HepG2 (cell line): ENCODE measurements around the gene GLRX2. TPM values are rescaled to one million over a fixed set of nuclear protein-coding genes. Genes with fewer than 3 reads are reported as not detected.

Experiments used
- ADNP ChIP-seq: sonication (generic); formaldehyde crosslinking; IDR thresholded peaks from 2 replicates; pipeline ENCODE4 v1.4.0; 2020; ENCODE audit warnings: missing genetic modification reagents
- AGO2 ChIP-seq: fragments of 200-400 bp; formaldehyde crosslinking; optimal IDR thresholded peaks from 2 replicates; pipeline ENCODE3; 2017; ENCODE audit warnings: mild to moderate bottlenecking, low read depth, low read length, moderate library complexity
- BHLHE40 ChIP-seq: IDR thresholded peaks from 2 replicates; pipeline ENCODE4 v1.6.1; 2011; ENCODE audit warnings: low read length, improper control_type of control experiment
- ELF3 ChIP-seq: IDR thresholded peaks from 2 replicates; pipeline ENCODE4 v1.6.1; 2016; ENCODE audit warnings: missing genetic modification reagents, missing compliant biosample characterization
- ERF ChIP-seq: IDR thresholded peaks from 2 replicates; pipeline ENCODE4 v1.6.1; 2018; ENCODE audit warnings: missing biosample characterization, missing genetic modification reagents
- GLI4 ChIP-seq: sonication (generic); formaldehyde crosslinking; IDR thresholded peaks from 2 replicates; pipeline ENCODE4 v1.5.1; 2020; ENCODE audit warnings: missing genetic modification reagents, mild to moderate bottlenecking, moderate library complexity, borderline replicate concordance
- HNRNPH1 ChIP-seq: fragments of 200-400 bp; formaldehyde crosslinking; optimal IDR thresholded peaks from 2 replicates; pipeline ENCODE3; 2017; ENCODE audit warnings: mild to moderate bottlenecking, low read depth, low read length
- NFIB ChIP-seq: sonication (generic); formaldehyde crosslinking; IDR thresholded peaks from 2 replicates; pipeline ENCODE4 v1.9.0; 2021; ENCODE audit warnings: missing genetic modification reagents, mild to moderate bottlenecking, borderline replicate concordance
- NFRKB ChIP-seq: fragments of 450-650 bp; IDR thresholded peaks from 2 replicates; pipeline ENCODE4 v1.6.1; 2017
- NPAS2 ChIP-seq: sonication (generic); formaldehyde crosslinking; IDR thresholded peaks from 2 replicates; pipeline ENCODE4 v1.8.0; 2022; ENCODE audit warnings: mild to moderate bottlenecking, missing genetic modification reagents, borderline replicate concordance
- SAP130 ChIP-seq: IDR thresholded peaks from 2 replicates; pipeline ENCODE4 v1.6.1; 2016; ENCODE audit warnings: low read depth
- STAG1 ChIP-seq: sonication (generic); formaldehyde crosslinking; IDR thresholded peaks from 2 replicates; pipeline ENCODE4 v1.4.0; 2020; ENCODE audit warnings: missing genetic modification reagents
- TARDBP ChIP-seq: sonication (generic); formaldehyde crosslinking; IDR thresholded peaks from 2 replicates; pipeline ENCODE4 v1.8.0; 2022; ENCODE audit warnings: mild to moderate bottlenecking, missing genetic modification reagents
- THYN1 ChIP-seq: sonication (generic); formaldehyde crosslinking; IDR thresholded peaks from 2 replicates; pipeline ENCODE4 v1.8.1; 2023; ENCODE audit warnings: low read depth, mild to moderate bottlenecking, moderate library complexity, missing genetic modification reagents, borderline replicate concordance
- ZC3H13 ChIP-seq: sonication (generic); formaldehyde crosslinking; IDR thresholded peaks from 2 replicates; pipeline ENCODE4 v1.8.1; 2023; ENCODE audit warnings: mild to moderate bottlenecking, missing genetic modification reagents, moderate library complexity
- ZMYM4 ChIP-seq: sonication (generic); formaldehyde crosslinking; IDR thresholded peaks from 2 replicates; pipeline ENCODE4 v1.8.1; 2023; ENCODE audit warnings: mild to moderate bottlenecking, missing genetic modification reagents
- ZNF446 ChIP-seq: sonication (generic); formaldehyde crosslinking; IDR thresholded peaks from 2 replicates; pipeline ENCODE4 v1.5.0; 2020; ENCODE audit warnings: mild to moderate bottlenecking, missing genetic modification reagents
- ZNF7 ChIP-seq: IDR thresholded peaks from 2 replicates; pipeline ENCODE4 v1.6.1; 2016; ENCODE audit warnings: missing biosample characterization, missing genetic modification reagents
- ZNF788 ChIP-seq: sonication (generic); formaldehyde crosslinking; IDR thresholded peaks from 2 replicates; pipeline ENCODE4 v1.5.0; 2020; ENCODE audit warnings: mild to moderate bottlenecking, missing genetic modification reagents, borderline replicate concordance
- polyA plus RNA-seq, 8 experiments: library from polyadenylated mRNA; depleted of rRNA in 3 of 8; stranded (reverse) in 7 of 8; unstranded in 1 of 8; fragments of >200 nt; fragmentation: Illumina TruSeq in 4 of 8; extraction: Trizol in 4 of 8; gene quantifications; 2 replicates each; pipeline versions ENCODE4 v1.2.1 to v1.2.3, GENCODE V29; 2011 to 2016; ENCODE audit warnings: low read depth in 4 of 8, missing spikeins in 1 of 8, mixed read lengths in 1 of 8; ENCODE audit not compliant: insufficient read depth in 1 of 8
- total RNA-seq, 5 experiments: library from RNA; depleted of rRNA; stranded (reverse); fragments of >200 nt; fragmentation: Illumina TruSeq; extraction: Trizol; gene quantifications; 2 replicates each; pipeline ENCODE4 v1.2.3, GENCODE V29; 2016; ENCODE audit warnings: low read depth in 1 of 5
- TF ChIP-seq, protein P1 (sequence below): conservative IDR thresholded peaks from 2 replicates; pipeline ENCODE4 v1.6.1; 2018; ENCODE audit warnings: missing genetic modification reagents
- TF ChIP-seq, protein P2 (sequence below): sonication (generic); formaldehyde crosslinking; IDR thresholded peaks from 2 replicates; pipeline ENCODE4 v1.4.0; 2020; ENCODE audit warnings: missing genetic modification reagents
- TF ChIP-seq, protein P3 (sequence below): IDR thresholded peaks from 2 replicates; pipeline ENCODE4 v1.6.1; 2016; ENCODE audit warnings: low read depth, borderline replicate concordance
- TF ChIP-seq, protein P4 (sequence below): IDR thresholded peaks from 2 replicates; pipeline ENCODE4 v1.6.1; 2016; ENCODE audit warnings: missing biosample characterization, missing genetic modification reagents, low read depth

Gene GLRX2
- total and polyA plus RNA-seq, 2 of the 13 experiments (the other 11 are each of a cell fraction or from before 2014, with no cell fraction given), result 11.9 to 39.0 TPM

DNA sequence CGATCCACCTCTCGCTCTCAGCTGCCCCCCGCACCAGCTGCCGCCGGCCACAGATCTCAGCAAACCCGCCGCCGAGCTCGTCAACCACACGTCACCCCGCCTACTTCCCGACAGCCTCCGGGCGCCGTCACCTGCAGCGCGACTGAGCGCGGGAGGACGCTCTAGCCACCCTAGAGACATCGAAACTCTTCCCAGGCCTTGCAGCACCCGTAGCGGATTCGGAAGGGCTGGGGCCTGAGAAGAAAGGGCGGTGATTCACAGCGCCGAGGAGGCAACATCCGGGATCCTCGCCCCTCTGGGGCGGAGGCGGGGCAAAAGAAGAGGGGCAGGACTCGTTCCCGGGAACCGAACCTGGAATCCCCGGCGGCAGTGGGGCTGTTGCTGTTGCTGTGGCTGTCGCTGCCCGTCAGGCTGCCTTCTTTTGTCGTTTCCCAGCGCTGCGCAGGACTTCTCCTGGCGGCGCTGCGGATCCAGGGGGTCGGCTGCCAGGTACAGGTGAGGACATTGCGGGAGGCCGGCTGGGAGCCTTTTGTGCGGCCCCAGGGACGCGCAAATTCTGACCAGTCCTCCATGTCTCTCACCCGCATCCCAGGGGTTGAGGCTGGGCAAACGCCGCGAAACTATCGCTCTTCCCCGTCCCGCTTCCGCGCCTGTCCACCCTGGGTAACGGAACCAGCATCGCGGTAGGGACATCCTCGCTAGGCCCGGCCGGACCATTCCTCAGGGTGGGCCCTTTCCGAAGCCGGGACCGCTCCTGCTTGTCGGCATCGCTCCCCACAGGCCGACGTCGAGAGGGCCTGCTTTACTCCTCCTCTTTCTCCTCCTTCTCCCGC, 45.7 kb downstream of the GLRX2 start, which contains the start of the genes RO60 and UCHL5 (continued):
- TF ChIP-seq SAP130 (CRISPR knock-in tag), result peak; percentile 97
- TF ChIP-seq ZMYM4 (CRISPR knock-in tag), result peak; percentile 99
- TF ChIP-seq, protein P1, sequence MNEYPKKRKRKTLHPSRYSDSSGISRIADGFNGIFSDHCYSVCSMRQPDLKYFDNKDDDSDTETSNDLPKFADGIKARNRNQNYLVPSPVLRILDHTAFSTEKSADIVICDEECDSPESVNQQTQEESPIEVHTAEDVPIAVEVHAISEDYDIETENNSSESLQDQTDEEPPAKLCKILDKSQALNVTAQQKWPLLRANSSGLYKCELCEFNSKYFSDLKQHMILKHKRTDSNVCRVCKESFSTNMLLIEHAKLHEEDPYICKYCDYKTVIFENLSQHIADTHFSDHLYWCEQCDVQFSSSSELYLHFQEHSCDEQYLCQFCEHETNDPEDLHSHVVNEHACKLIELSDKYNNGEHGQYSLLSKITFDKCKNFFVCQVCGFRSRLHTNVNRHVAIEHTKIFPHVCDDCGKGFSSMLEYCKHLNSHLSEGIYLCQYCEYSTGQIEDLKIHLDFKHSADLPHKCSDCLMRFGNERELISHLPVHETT (CRISPR knock-in tag), result peak; percentile 96
- no peak for TF ChIP-seq HNRNPH1
- no peak; the same call in none of the 2 replicates for TF ChIP-seq ZNF788
- TF ChIP-seq ERF, result peak; percentile 98
- no peak for TF ChIP-seq THYN1 (CRISPR knock-in tag)
- TF ChIP-seq ZNF446, result no peak
- TF ChIP-seq STAG1 (CRISPR knock-in tag), result peak; percentile 41
- TF ChIP-seq AGO2, result peak; percentile 78
- TF ChIP-seq, protein P2, sequence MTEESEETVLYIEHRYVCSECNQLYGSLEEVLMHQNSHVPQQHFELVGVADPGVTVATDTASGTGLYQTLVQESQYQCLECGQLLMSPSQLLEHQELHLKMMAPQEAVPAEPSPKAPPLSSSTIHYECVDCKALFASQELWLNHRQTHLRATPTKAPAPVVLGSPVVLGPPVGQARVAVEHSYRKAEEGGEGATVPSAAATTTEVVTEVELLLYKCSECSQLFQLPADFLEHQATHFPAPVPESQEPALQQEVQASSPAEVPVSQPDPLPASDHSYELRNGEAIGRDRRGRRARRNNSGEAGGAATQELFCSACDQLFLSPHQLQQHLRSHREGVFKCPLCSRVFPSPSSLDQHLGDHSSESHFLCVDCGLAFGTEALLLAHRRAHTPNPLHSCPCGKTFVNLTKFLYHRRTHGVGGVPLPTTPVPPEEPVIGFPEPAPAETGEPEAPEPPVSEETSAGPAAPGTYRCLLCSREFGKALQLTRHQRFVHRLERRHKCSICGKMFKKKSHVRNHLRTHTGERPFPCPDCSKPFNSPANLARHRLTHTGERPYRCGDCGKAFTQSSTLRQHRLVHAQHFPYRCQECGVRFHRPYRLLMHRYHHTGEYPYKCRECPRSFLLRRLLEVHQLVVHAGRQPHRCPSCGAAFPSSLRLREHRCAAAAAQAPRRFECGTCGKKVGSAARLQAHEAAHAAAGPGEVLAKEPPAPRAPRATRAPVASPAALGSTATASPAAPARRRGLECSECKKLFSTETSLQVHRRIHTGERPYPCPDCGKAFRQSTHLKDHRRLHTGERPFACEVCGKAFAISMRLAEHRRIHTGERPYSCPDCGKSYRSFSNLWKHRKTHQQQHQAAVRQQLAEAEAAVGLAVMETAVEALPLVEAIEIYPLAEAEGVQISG (CRISPR knock-in tag), result peak; percentile 99
- TF ChIP-seq NFIB, result no peak
- TF ChIP-seq NFRKB, result no peak
- no peak for TF ChIP-seq ZNF7
- peak; percentile 78; the same call in 1 of the 2 replicates for TF ChIP-seq ZC3H13
- peak; percentile 7; the same call in 1 of the 2 replicates for TF ChIP-seq ADNP (CRISPR knock-in tag)
- 0 out of 2 replicates have a peak, but pooled peaks have one; percentile 81 for TF ChIP-seq NPAS2 (CRISPR knock-in tag)
- TF ChIP-seq, protein P3, sequence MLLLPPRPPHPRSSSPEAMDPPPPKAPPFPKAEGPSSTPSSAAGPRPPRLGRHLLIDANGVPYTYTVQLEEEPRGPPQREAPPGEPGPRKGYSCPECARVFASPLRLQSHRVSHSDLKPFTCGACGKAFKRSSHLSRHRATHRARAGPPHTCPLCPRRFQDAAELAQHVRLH (CRISPR knock-in tag), result peak; percentile 98
- TF ChIP-seq, protein P4, sequence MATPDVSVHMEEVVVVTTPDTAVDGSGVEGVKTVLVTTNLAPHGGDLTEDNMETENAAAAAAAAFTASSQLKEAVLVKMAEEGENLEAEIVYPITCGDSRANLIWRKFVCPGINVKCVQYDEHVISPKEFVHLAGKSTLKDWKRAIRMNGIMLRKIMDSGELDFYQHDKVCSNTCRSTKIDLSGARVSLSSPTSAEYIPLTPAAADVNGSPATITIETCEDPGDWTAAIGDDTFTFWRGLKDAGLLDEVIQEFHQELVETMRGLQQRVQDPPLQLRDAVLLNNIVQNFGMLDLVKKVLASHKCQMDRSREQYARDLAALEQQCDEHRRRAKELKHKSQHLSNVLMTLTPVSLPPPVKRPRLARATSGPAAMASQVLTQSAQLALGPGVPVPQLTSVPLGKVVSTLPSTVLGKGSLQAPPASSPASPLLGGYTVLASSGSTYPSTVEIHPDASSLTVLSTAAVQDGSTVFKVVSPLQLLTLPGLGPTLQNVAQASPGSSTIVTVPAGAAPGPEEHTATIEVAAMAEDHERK (CRISPR knock-in tag), result peak; percentile 87
- TF ChIP-seq BHLHE40, result peak; percentile 72; the same call in 1 of the 2 replicates
- peak; percentile 91 for TF ChIP-seq ELF3 (CRISPR knock-in tag)
- TF ChIP-seq GLI4 (CRISPR knock-in tag), result peak; percentile 47; the same call in 1 of the 2 replicates
- TF ChIP-seq TARDBP (CRISPR knock-in tag), result peak; percentile 95
